RCC 7860 (cell line): ENCODE measurements around the gene CUBN.
"Not testable (repeated sequence)": the region's sequence is repeated elsewhere in the genome, so short reads cannot be mapped to it uniquely, and the experiment has no call there.

Source experiments
- DNase-seq: peaks from one replicate; pipeline ENCODE4 v3.0.0-alpha.2; 2015; ENCODE audit warnings: low spot score
- FAIRE-seq: peaks from 2 replicates; lab custom pipeline; 2012; peaks lifted over from hg19 to GRCh38; lab: Jason Lieb, UNC

Gene CUBN

GRCh38 chr10:16852624-16853023, 277.0 kb downstream of the CUBN start:
- no peak for FAIRE-seq
- DNase-seq, result no peak

- FAIRE-seq (no peak), DNase-seq (no peak)
These were observed 281.0 kb downstream of the CUBN start for GRCh38 chr10:16848562-16849154.

GRCh38 chr10:16847644-16848043, 282.0 kb downstream of the CUBN start:
- DNase-seq (no peak), FAIRE-seq (no peak)

- DNase-seq (no peak), FAIRE-seq (no peak)
These were observed 284.4 kb downstream of the CUBN start for GRCh38 chr10:16845248-16845647.

- FAIRE-seq, result peak; percentile 91
These were observed 286.2 kb downstream of the CUBN start for GRCh38 chr10:16843252-16843870.

GRCh38 chr10:16835228-16835627, 294.4 kb downstream of the CUBN start:
- DNase-seq, result no peak
- no peak for FAIRE-seq

More at GRCh38 chr10:16843252-16843870, 286.2 kb downstream of the CUBN start:
- peak; percentile 73 for DNase-seq

- peak; percentile 67 for FAIRE-seq
These were observed 297.1 kb downstream of the CUBN start for GRCh38 chr10:16832351-16833080.

GRCh38 chr10:16828701-16829175, 300.9 kb downstream of the CUBN start:
- DNase-seq, result peak; percentile 72

More at GRCh38 chr10:16832351-16833080, 297.1 kb downstream of the CUBN start:
- DNase-seq, result peak; percentile 70

GRCh38 chr10:16828114-16828568, 301.5 kb downstream of the CUBN start:
- FAIRE-seq (peak; percentile 67), DNase-seq (peak; percentile 69)

More at GRCh38 chr10:16828701-16829175, 300.9 kb downstream of the CUBN start:
- peak; percentile 18 for FAIRE-seq

GRCh38 chr10:16827474-16827873, 302.1 kb downstream of the CUBN start:
- not testable (repeated sequence) for FAIRE-seq, DNase-seq

GRCh38 chr10:16822726-16823360, 306.8 kb downstream of the CUBN start:
- no peak for DNase-seq
- FAIRE-seq, result no peak

GRCh38 chr10:16822027-16822426, 307.6 kb downstream of the CUBN start:
- FAIRE-seq, result no peak
- DNase-seq, result no peak

- DNase-seq (no peak), FAIRE-seq (no peak)
These were observed 309.2 kb downstream of the CUBN start for GRCh38 chr10:16820421-16820820.

- DNase-seq, result no peak
- FAIRE-seq, result no peak
These were observed 309.6 kb downstream of the CUBN start for GRCh38 chr10:16820018-16820417.

GRCh38 chr10:16819436-16819835, 310.2 kb downstream of the CUBN start:
- DNase-seq (no peak), FAIRE-seq (no peak)

GRCh38 chr10:16819026-16819425, 310.6 kb downstream of the CUBN start:
- DNase-seq (no peak), FAIRE-seq (no peak)

- peak; percentile 96 for FAIRE-seq
These were observed 312.2 kb downstream of the CUBN start, which contains the start of gene RSU1 for GRCh38 chr10:16817125-16818019. Gene RSU1 (minus strand): TSS chr10:16817424. CDS start chr10:16817081, 343 bp downstream.

GRCh38 chr10:16816830-16817124, 312.8 kb downstream of the CUBN start:
- DNase-seq, result no peak
- FAIRE-seq, result no peak

More at GRCh38 chr10:16817125-16818019, 312.2 kb downstream of the CUBN start, which contains the start of gene RSU1:
- DNase-seq, result peak; percentile 100

- FAIRE-seq, result no peak
These were observed 313.4 kb downstream of the CUBN start for GRCh38 chr10:16816171-16816570.

GRCh38 chr10:16814012-16814411, 315.6 kb downstream of the CUBN start:
- no peak for FAIRE-seq

More at GRCh38 chr10:16816171-16816570, 313.4 kb downstream of the CUBN start:
- no peak for DNase-seq

More at GRCh38 chr10:16814012-16814411, 315.6 kb downstream of the CUBN start:
- no peak for DNase-seq
